ENCODE measurements around the gene ZNF197.
A peak's percentile ranks its signal among the peaks of the same experiment; 100 is the strongest.
"Not testable (repeated sequence)": the region's sequence is repeated elsewhere in the genome, so short reads cannot be mapped to it uniquely, and the experiment has no call there.

ZNF197 gene

GRCh38 chr3:44661189-44661588 lies 36.4 kb downstream of the ZNF197 start:
- peak; percentile 18 for DNase-seq (ENCODE audit: low spot score)

- DNase-seq (ENCODE audit: low spot score): no peak
These were observed 40.3 kb downstream of the ZNF197 start for GRCh38 chr3:44665173-44665572.

GRCh38 chr3:44666346-44666745 lies 41.5 kb downstream of the ZNF197 start:
- DNase-seq (ENCODE audit: low spot score): no peak

- DNase-seq (ENCODE audit: low spot score): no peak
These were observed 44.9 kb downstream of the ZNF197 start for GRCh38 chr3:44669760-44670159.

- not testable (repeated sequence) for DNase-seq (ENCODE audit: low spot score)
These were observed 48.6 kb downstream of the ZNF197 start for GRCh38 chr3:44673466-44673865.

GRCh38 chr3:44674211-44674610 lies 49.4 kb downstream of the ZNF197 start:
- no peak for DNase-seq (ENCODE audit: low spot score)

GRCh38 chr3:44678480-44679116 lies 53.8 kb downstream of the ZNF197 start:
- DNase-seq (ENCODE audit: low spot score): no peak

- no peak for DNase-seq (ENCODE audit: low spot score)
These were observed 56.2 kb downstream of the ZNF197 start for GRCh38 chr3:44680921-44681455.

GRCh38 chr3:44682182-44682896 lies 57.5 kb downstream of the ZNF197 start:
- no peak for DNase-seq (ENCODE audit: low spot score)

- DNase-seq (ENCODE audit: low spot score): peak; percentile 45
These were observed 60.4 kb downstream of the ZNF197 start for GRCh38 chr3:44685128-44685800.

GRCh38 chr3:44687898-44688297 lies 63.1 kb downstream of the ZNF197 start:
- no peak for DNase-seq (ENCODE audit: low spot score)
